ENCODE data around the gene CFD.

GRCh38 chr19:850221-850978 lies 9.1 kb upstream of the CFD start:
- TF ChIP-seq, protein P1, sequence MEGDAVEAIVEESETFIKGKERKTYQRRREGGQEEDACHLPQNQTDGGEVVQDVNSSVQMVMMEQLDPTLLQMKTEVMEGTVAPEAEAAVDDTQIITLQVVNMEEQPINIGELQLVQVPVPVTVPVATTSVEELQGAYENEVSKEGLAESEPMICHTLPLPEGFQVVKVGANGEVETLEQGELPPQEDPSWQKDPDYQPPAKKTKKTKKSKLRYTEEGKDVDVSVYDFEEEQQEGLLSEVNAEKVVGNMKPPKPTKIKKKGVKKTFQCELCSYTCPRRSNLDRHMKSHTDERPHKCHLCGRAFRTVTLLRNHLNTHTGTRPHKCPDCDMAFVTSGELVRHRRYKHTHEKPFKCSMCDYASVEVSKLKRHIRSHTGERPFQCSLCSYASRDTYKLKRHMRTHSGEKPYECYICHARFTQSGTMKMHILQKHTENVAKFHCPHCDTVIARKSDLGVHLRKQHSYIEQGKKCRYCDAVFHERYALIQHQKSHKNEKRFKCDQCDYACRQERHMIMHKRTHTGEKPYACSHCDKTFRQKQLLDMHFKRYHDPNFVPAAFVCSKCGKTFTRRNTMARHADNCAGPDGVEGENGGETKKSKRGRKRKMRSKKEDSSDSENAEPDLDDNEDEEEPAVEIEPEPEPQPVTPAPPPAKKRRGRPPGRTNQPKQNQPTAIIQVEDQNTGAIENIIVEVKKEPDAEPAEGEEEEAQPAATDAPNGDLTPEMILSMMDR (IDR thresholded peaks at IDR 0.05; ENCODE audit: low read depth, low read length, poor library complexity, severe bottlenecking), result no peak
- TF ChIP-seq EZH2phosphoT487 (IDR thresholded peaks at IDR 0.05; ENCODE audit: borderline replicate concordance, low read length), result no peak
